Keratinocyte (primary cell): ENCODE results near the gene PAX9. TPM values are rescaled to one million over a fixed set of nuclear protein-coding genes. Genes with fewer than 3 reads are reported as not detected.

Experiments
- DNase-seq: peaks from one replicate; pipeline ENCODE4 v3.0.0-alpha.2; 2011; ENCODE audit warnings: low read depth, missing footprints, low spot score
- FAIRE-seq: peaks from 2 replicates; lab custom pipeline; 2011; peaks lifted over from hg19 to GRCh38; lab: Jason Lieb, UNC
- H2AFZ ChIP-seq: 2 replicates; pipeline ENCODE4 v1.6.0; 2012; ENCODE audit warnings: low read length, control low read depth, inconsistent platforms; ENCODE audit not compliant: control insufficient read depth
- H3K27ac ChIP-seq: 2 replicates; pipeline ENCODE4 v1.5.1; 2011; ENCODE audit warnings: low read length; ENCODE audit not compliant: control insufficient read depth, insufficient read depth
- H3K27me3 ChIP-seq: 3 replicates; pipeline ENCODE4 v1.6.0; 2011; ENCODE audit warnings: low read length; ENCODE audit not compliant: control insufficient read depth, insufficient read depth; ENCODE audit errors: extremely low read depth
- H3K36me3 ChIP-seq, 2 experiments: 2 replicates in 1 of 2; 3 replicates in 1 of 2; pipeline ENCODE4 v1.5.1; 2011; ENCODE audit warnings: low read length in 2 of 2, mild to moderate bottlenecking in 1 of 2; ENCODE audit not compliant: control insufficient read depth in 2 of 2, insufficient read depth in 2 of 2; ENCODE audit errors: extremely low read depth in 1 of 2
- H3K4me1 ChIP-seq: 3 replicates; pipeline ENCODE4 v1.5.1; 2011; ENCODE audit warnings: low read length; ENCODE audit not compliant: control insufficient read depth, insufficient read depth; ENCODE audit errors: extremely low read depth
- H3K4me2 ChIP-seq: 3 replicates; pipeline ENCODE4 v1.6.0; 2011; ENCODE audit warnings: low read depth, low read length; ENCODE audit not compliant: control insufficient read depth, insufficient read depth; ENCODE audit errors: extremely low read depth
- H3K4me3 ChIP-seq, 3 experiments: fragments of 200-600 bp in 1 of 3; sonication (generic) in 1 of 3; 2 replicates in 2 of 3; 3 replicates in 1 of 3; pipeline ENCODE4 v1.5.1; 2011 to 2016; ENCODE audit warnings: low read length in 3 of 3, mild to moderate bottlenecking in 3 of 3, control low read depth in 2 of 3, inconsistent platforms in 1 of 3, low read depth in 1 of 3, mixed read lengths in 1 of 3, mixed run types in 1 of 3, moderate library complexity in 1 of 3; ENCODE audit not compliant: control insufficient read depth in 2 of 3, insufficient read depth in 2 of 3; ENCODE audit errors: extremely low read depth in 1 of 3
- H3K79me2 ChIP-seq: 2 replicates; pipeline ENCODE4 v1.6.0; 2012; ENCODE audit warnings: low read length; ENCODE audit not compliant: control insufficient read depth, insufficient read depth
- H3K9ac ChIP-seq: 3 replicates; pipeline ENCODE4 v1.6.0; 2011; ENCODE audit warnings: low read length; ENCODE audit not compliant: control insufficient read depth, insufficient read depth; ENCODE audit errors: extremely low read depth
- H3K9me1 ChIP-seq: 3 replicates; pipeline ENCODE4 v1.6.0; 2011; ENCODE audit warnings: low read length; ENCODE audit not compliant: control insufficient read depth, insufficient read depth; ENCODE audit errors: extremely low read depth
- H3K9me3 ChIP-seq: 2 replicates; pipeline ENCODE4 v1.5.1; 2012; ENCODE audit warnings: low read depth, low read length; ENCODE audit not compliant: control insufficient read depth
- H4K20me1 ChIP-seq: 3 replicates; pipeline ENCODE4 v1.6.0; 2011; ENCODE audit warnings: low read length; ENCODE audit not compliant: control insufficient read depth, insufficient read depth; ENCODE audit errors: extremely low read depth
- CTCF ChIP-seq, 3 experiments: IDR thresholded peaks in 1 of 3; conservative IDR thresholded peaks in 1 of 3; optimal IDR thresholded peaks in 1 of 3; 2 replicates in 2 of 3; 3 replicates in 1 of 3; pipeline versions ENCODE3 to v1.5.1; 2011; ENCODE audit warnings: low read length in 3 of 3, mild to moderate bottlenecking in 3 of 3, moderate library complexity in 2 of 3, control low read depth in 1 of 3, inconsistent platforms in 1 of 3; ENCODE audit not compliant: insufficient read depth in 2 of 3; ENCODE audit errors: extremely low read depth in 1 of 3
- EZH2 ChIP-seq: IDR thresholded peaks from one replicate; pipeline ENCODE4 v1.6.1; 2012; ENCODE audit warnings: inconsistent platforms, mild to moderate bottlenecking, low read length, moderate library complexity
- dilution Hi-C: fragments of 300-500 bp; cut with MboI; formaldehyde crosslinking; loops from one replicate; pipeline ENCODE4 v1.7.0; 2020; ENCODE audit warnings: low sequenced_read_pairs; ENCODE audit not compliant: extremely low pct_ligation_motif_present
- polyA plus RNA-seq, 5 experiments: library from polyadenylated mRNA; depleted of rRNA in 3 of 5; stranded (reverse) in 3 of 5; stranded (forward) in 1 of 5; unstranded in 1 of 5; fragments of >200 nt; gene quantifications; 1 replicate in 1 of 5; 2 replicates in 3 of 5; 3 replicates in 1 of 5; pipeline versions ENCODE4 v1.2.1 to v1.2.3, GENCODE V29; 2011 to 2012; ENCODE audit warnings: missing spikeins in 2 of 5, low read depth in 1 of 5, low replicate concordance in 1 of 5

The PAX9 gene
- polyA plus RNA-seq, 1 donor (not counting 4 experiments of a cell fraction or from before 2014, with no cell fraction given) = 1.1 TPM

GRCh38 chr14:36672095-36672494 lies 10.4 kb downstream of the PAX9 start:
- DNase-seq = no peak
- no peak for FAIRE-seq
- H2AFZ ChIP-seq = no peak overlapping the region
- no peaks in the 10 kb centered on the region for H3K79me2 ChIP-seq
- no peak overlapping the region for H3K9ac ChIP-seq
- H4K20me1 ChIP-seq = no peaks in the 10 kb centered on the region
- H3K27ac ChIP-seq = no peak overlapping the region
- no peaks in the 10 kb centered on the region for H3K9me1 ChIP-seq
- H3K9me3 ChIP-seq = no peaks in the 10 kb centered on the region
- no peak overlapping the region for H3K4me2 ChIP-seq
- H3K4me1 ChIP-seq = no peaks in the 10 kb centered on the region
- dilution Hi-C loops = no loop called here
- H3K4me3 ChIP-seq = no peak overlapping the region
- H3K36me3 ChIP-seq = no peaks in the 10 kb centered on the region
- peaks cover under 1% of the 10 kb centered on the region for H3K27me3 ChIP-seq
- no peak for TF ChIP-seq EZH2
- TF ChIP-seq CTCF (optimal IDR thresholded peaks at IDR 0.05 in 1 of 3, IDR thresholded peaks at IDR 0.05 in 1 of 3, conservative IDR thresholded peaks at IDR 0.05 in 1 of 3; ENCODE audit: extremely low read depth in 1 of 3, insufficient read depth in 2 of 3, low read length in 3 of 3) = no peak

DNA sequence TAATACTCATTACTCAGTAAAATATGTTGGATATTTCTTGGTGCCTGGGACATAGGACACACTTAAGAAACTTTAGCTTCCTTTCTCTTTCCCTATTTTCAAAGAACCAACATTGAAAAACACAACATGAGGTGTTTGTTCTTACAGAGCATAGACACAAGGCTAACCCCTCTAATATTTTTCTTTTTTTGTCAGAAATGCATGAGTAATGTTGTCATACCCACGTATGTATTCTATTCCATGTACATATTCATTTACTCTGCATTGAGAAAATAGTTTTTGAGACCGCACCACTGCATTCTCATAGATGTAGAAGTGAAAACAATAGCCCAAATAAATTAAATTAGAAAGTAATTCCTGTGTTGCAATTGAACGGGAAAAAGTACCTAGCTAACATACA lies 13.0 kb downstream of the PAX9 start:
- Histone ChIP-seq H3K9me3 (no peaks in the 10 kb centered on the region), H3K79me2 (no peaks in the 10 kb centered on the region), H3K4me2 (no peak overlapping the region), H3K4me1 (no peaks in the 10 kb centered on the region), H3K27me3 (no peaks in the 10 kb centered on the region), H3K4me3 (no peak overlapping the region), H3K9ac (no peak overlapping the region), H2AFZ (no peak overlapping the region), H4K20me1 (no peaks in the 10 kb centered on the region), H3K36me3 (no peaks in the 10 kb centered on the region), H3K27ac (no peak overlapping the region), H3K9me1 (no peaks in the 10 kb centered on the region)
- TF ChIP-seq CTCF (optimal IDR thresholded peaks at IDR 0.05 in 1 of 3, IDR thresholded peaks at IDR 0.05 in 1 of 3, conservative IDR thresholded peaks at IDR 0.05 in 1 of 3; ENCODE audit: extremely low read depth in 1 of 3, insufficient read depth in 2 of 3, low read length in 3 of 3) = no peak
- no peak for TF ChIP-seq EZH2
- FAIRE-seq (no peak), DNase-seq (no peak)
- dilution Hi-C loops = no loop called here
